SK-N-SH (cell line): ENCODE measurements around the gene L3MBTL2.

Experiments used
- EP300 ChIP-seq, 2 experiments: IDR thresholded peaks; 2 replicates each; pipeline versions ENCODE4 v1.4.0 to v1.6.1; 2012; ENCODE audit warnings: borderline replicate concordance in 1 of 2, low read depth in 1 of 2, low read length in 1 of 2
- FOXJ3 ChIP-seq: sonication (generic); formaldehyde crosslinking; IDR thresholded peaks from 2 replicates; pipeline ENCODE4 v1.5.1; 2020; ENCODE audit warnings: mild to moderate bottlenecking, missing genetic modification reagents
- JUND ChIP-seq: IDR thresholded peaks from 2 replicates; pipeline ENCODE4 v1.4.0; 2012
- MXI1 ChIP-seq: IDR thresholded peaks from 2 replicates; pipeline ENCODE4 v1.6.1; 2012; ENCODE audit warnings: mild to moderate bottlenecking, low read depth, low read length, improper control_type of control experiment
- NFIC ChIP-seq: IDR thresholded peaks from 2 replicates; pipeline ENCODE4 v1.4.0; 2012; ENCODE audit warnings: borderline replicate concordance
- NRF1 ChIP-seq: IDR thresholded peaks from 2 replicates; pipeline ENCODE4 v1.6.1; 2012; ENCODE audit warnings: low read depth, mild to moderate bottlenecking, low read length
- SIN3A ChIP-seq: IDR thresholded peaks from 2 replicates; pipeline ENCODE4 v1.6.1; 2012; ENCODE audit warnings: low read depth, mild to moderate bottlenecking, low read length, moderate library complexity, borderline replicate concordance
- YY1 ChIP-seq: IDR thresholded peaks from 2 replicates; pipeline ENCODE4 v1.4.0; 2012; ENCODE audit warnings: low read depth, mild to moderate bottlenecking
- TF ChIP-seq, protein P1 (sequence below): IDR thresholded peaks from 2 replicates; pipeline ENCODE4 v1.4.0; 2012; ENCODE audit warnings: low read depth
- TF ChIP-seq, protein P2 (sequence below): IDR thresholded peaks from 2 replicates; pipeline ENCODE4; 2012
- TF ChIP-seq, protein P3 (sequence below): IDR thresholded peaks from 2 replicates; pipeline ENCODE4 v1.6.1; 2012; ENCODE audit warnings: mild to moderate bottlenecking, low read depth, low read length, moderate library complexity
- TF ChIP-seq, protein P4 (sequence below): fragments of 200-600 bp; sonication (generic); IDR thresholded peaks from 2 replicates; pipeline ENCODE4 v1.6.1; 2017; ENCODE audit warnings: antibody characterized with exemption, mild to moderate bottlenecking, moderate library complexity
- TF ChIP-seq, protein P5 (sequence below): fragments of 150-350 bp; IDR thresholded peaks from 2 replicates; pipeline ENCODE4 v1.6.1; 2017; ENCODE audit warnings: antibody characterized with exemption, low read length, low read depth, borderline replicate concordance

DNA sequence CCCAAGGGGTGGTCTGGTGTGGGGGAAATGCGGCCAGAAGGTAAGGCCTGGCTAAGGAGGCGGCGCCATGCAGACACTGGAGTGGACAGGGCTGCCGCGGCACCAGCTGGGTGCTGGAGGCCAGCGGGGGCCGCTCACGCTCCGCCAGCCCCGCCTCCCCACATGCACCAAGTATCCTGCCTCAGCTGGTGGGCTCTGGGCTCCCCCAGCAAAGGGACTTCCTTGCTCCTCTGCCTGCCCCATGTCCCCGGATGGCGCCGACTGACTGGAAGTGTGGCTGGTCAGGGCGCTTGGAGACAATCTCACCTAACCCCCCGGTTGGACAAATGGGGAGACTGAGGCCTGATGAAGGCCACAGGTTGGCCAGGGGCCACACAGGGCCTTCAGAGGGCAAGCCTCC is 43.2 kb downstream of the L3MBTL2 start:
- TF ChIP-seq YY1 (no peak), MXI1 (no peak), JUND (no peak), SIN3A (no peak), EP300 (IDR thresholded peaks at IDR 0.05; ENCODE audit: borderline replicate concordance in 1 of 2, low read depth in 1 of 2, low read length in 1 of 2) (no peak), NFIC (no peak), NRF1 (no peak), FOXJ3 (CRISPR knock-in tag) (no peak)
- TF ChIP-seq, protein P1, sequence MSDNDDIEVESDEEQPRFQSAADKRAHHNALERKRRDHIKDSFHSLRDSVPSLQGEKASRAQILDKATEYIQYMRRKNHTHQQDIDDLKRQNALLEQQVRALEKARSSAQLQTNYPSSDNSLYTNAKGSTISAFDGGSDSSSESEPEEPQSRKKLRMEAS: no peak
- TF ChIP-seq, protein P2, sequence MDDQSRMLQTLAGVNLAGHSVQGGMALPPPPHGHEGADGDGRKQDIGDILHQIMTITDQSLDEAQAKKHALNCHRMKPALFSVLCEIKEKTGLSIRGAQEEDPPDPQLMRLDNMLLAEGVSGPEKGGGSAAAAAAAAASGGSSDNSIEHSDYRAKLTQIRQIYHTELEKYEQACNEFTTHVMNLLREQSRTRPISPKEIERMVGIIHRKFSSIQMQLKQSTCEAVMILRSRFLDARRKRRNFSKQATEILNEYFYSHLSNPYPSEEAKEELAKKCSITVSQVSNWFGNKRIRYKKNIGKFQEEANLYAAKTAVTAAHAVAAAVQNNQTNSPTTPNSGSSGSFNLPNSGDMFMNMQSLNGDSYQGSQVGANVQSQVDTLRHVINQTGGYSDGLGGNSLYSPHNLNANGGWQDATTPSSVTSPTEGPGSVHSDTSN: no peak
- TF ChIP-seq, protein P3, sequence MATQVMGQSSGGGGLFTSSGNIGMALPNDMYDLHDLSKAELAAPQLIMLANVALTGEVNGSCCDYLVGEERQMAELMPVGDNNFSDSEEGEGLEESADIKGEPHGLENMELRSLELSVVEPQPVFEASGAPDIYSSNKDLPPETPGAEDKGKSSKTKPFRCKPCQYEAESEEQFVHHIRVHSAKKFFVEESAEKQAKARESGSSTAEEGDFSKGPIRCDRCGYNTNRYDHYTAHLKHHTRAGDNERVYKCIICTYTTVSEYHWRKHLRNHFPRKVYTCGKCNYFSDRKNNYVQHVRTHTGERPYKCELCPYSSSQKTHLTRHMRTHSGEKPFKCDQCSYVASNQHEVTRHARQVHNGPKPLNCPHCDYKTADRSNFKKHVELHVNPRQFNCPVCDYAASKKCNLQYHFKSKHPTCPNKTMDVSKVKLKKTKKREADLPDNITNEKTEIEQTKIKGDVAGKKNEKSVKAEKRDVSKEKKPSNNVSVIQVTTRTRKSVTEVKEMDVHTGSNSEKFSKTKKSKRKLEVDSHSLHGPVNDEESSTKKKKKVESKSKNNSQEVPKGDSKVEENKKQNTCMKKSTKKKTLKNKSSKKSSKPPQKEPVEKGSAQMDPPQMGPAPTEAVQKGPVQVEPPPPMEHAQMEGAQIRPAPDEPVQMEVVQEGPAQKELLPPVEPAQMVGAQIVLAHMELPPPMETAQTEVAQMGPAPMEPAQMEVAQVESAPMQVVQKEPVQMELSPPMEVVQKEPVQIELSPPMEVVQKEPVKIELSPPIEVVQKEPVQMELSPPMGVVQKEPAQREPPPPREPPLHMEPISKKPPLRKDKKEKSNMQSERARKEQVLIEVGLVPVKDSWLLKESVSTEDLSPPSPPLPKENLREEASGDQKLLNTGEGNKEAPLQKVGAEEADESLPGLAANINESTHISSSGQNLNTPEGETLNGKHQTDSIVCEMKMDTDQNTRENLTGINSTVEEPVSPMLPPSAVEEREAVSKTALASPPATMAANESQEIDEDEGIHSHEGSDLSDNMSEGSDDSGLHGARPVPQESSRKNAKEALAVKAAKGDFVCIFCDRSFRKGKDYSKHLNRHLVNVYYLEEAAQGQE: no peak
- TF ChIP-seq, protein P4, sequence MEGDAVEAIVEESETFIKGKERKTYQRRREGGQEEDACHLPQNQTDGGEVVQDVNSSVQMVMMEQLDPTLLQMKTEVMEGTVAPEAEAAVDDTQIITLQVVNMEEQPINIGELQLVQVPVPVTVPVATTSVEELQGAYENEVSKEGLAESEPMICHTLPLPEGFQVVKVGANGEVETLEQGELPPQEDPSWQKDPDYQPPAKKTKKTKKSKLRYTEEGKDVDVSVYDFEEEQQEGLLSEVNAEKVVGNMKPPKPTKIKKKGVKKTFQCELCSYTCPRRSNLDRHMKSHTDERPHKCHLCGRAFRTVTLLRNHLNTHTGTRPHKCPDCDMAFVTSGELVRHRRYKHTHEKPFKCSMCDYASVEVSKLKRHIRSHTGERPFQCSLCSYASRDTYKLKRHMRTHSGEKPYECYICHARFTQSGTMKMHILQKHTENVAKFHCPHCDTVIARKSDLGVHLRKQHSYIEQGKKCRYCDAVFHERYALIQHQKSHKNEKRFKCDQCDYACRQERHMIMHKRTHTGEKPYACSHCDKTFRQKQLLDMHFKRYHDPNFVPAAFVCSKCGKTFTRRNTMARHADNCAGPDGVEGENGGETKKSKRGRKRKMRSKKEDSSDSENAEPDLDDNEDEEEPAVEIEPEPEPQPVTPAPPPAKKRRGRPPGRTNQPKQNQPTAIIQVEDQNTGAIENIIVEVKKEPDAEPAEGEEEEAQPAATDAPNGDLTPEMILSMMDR: no peak
- TF ChIP-seq, protein P5, sequence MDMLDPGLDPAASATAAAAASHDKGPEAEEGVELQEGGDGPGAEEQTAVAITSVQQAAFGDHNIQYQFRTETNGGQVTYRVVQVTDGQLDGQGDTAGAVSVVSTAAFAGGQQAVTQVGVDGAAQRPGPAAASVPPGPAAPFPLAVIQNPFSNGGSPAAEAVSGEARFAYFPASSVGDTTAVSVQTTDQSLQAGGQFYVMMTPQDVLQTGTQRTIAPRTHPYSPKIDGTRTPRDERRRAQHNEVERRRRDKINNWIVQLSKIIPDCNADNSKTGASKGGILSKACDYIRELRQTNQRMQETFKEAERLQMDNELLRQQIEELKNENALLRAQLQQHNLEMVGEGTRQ: no peak
